ENCODE measurements around the gene PSTK.

Gene PSTK, protein sequence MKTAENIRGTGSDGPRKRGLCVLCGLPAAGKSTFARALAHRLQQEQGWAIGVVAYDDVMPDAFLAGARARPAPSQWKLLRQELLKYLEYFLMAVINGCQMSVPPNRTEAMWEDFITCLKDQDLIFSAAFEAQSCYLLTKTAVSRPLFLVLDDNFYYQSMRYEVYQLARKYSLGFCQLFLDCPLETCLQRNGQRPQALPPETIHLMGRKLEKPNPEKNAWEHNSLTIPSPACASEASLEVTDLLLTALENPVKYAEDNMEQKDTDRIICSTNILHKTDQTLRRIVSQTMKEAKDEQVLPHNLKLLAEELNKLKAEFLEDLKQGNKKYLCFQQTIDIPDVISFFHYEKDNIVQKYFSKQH
- total RNA-seq = 5.0 to 9.5 (median 6.8) reads per million in 9 experiments

DNA sequence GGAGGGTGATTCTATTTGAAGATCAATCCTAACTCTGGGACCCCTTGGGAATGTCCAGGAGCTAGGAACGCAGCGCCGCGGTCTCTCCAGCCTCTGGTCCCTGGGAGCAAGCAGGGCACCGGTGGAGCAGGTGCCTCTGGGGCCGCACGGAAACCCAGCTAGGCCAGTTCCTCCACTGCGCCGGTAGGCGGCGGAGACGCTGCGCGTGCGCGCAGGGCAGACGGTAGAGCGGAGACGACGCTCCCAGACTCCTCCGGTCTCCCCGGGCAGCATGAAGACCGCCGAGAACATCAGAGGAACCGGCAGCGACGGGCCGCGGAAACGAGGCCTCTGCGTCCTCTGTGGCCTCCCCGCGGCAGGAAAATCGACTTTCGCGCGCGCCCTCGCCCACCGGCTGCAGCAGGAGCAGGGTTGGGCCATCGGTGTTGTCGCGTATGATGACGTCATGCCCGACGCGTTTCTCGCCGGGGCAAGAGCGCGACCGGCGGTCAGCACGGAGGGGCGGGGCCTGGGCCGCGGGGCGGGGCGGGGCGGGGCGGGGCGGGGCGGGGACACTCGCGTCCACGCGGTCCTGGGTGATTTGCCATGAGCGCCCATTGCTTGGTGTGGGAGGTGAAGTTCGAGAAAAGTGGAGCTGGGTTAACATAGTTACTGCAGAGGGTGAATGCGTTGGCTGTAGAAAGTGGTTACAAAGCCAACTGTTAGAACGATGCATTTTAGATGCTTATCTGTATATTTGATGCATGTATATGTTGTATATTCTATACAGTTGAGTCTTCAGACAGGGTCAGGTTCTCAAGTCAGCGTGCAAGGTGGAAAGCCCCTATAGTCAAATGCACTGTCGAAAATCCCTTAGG lies at the start of gene PSTK:
PSTK (plus strand) TSS at position 193 of the 857 bp plus-strand sequence; CDS start at position 272, 79 bp downstream.
- Mint-ChIP-seq H3K4me3 (peak within 1 kb of the TSS; percentile 90 to 92), H3K4me1 (ENCODE audit: low read depth in 2 of 2) (peaks cover 8 to 19% of the 10 kb centered on the region in 2 donors), H3K9me3 (no peaks in the 10 kb centered on the region), H3K27ac (peak within 1 kb of the TSS; percentile 97), H3K36me3 (ENCODE audit: insufficient read depth) (peaks cover 25% of the 10 kb centered on the region), H3K27me3 (no peaks in the 10 kb centered on the region)
- ATAC-seq (replicated peaks) = peak; percentile 93
- DNase-seq = peak; percentile 84 to 86 (median 85)

DNA sequence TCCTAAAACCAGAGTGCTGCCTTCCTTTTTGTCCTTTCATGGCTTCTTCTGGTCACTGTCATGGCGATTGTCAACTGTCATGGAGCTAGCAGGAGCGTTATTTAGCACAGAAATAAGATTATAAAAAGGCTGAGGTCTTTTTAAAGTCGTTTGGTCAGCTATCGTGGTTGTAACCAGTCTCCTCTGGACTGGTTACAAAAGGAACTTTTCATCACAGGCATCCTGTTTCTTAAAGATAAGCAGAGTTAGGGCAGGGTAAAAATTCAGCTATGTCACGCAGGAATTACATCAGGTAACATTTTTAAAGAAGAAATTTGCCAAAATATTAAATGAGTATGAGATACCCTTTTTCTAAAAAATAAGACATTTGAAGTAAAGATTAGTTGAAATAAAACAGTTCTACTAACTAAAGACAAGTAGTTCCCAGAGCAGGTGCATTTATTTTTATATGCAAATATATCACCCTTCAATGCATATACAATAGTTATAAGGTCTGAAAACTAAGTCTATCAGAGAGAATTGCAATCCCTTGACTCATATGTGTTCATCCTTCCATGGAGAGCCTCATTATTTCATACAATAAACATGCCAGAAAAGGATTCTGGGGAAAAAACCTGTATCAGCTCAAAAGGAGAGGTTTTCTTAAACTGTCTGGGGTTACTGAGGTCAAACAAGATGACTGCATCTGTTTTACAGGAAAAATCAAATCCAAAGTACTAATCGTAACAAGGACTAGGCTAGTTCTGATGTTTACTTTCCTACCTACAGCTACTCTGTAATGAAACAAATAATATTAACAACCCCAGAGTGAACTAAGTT lies 48.9 kb upstream of the PSTK start:
- H3K4me3 Mint-ChIP-seq = no peak overlapping the region
- DNase-seq = no peak
- H3K27ac Mint-ChIP-seq = no peak overlapping the region
- no peak for ATAC-seq (replicated peaks)
- peaks cover under 1% of the 10 kb centered on the region for H3K36me3 Mint-ChIP-seq (ENCODE audit: insufficient read depth)
- H3K4me1 Mint-ChIP-seq (ENCODE audit: low read depth in 2 of 2) = no peaks in the 10 kb centered on the region
- H3K9me3 Mint-ChIP-seq = no peaks in the 10 kb centered on the region
- H3K27me3 Mint-ChIP-seq = no peaks in the 10 kb centered on the region

DNA sequence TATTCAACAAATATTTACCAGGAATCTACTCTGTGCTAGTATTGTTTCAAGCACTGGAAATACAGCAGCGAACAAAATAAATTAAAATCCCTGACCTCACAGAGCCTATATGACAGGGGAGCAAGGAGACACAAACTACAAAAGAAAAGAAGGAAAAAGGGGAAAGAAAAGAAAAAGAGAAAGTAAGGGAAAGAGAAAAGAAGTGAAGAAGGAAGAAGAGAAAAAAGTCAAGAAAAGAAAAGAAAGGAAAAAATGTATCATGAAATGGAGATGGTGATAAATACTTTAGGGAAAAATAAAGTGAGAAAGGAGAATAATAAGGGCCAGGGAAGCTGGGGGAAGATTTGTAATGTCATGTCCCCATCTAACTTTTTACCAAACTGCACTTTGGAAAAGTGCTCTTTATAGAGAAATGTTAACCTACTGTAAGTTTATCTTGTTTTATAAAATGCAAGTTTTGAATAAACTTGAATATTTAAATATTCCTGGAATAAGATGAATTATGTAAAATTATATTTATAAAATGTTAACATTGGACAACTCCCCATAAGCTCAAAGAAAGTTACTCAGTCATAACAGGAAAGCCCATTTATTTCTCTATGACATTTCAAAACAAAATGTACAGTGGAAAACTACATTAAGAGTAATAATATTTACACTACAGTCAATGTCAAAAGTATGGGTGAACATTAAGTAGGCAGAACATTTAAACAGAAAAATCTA lies 40.9 kb upstream of the PSTK start:
- Mint-ChIP-seq H3K4me3 (no peak overlapping the region), H3K27ac (no peak overlapping the region), H3K4me1 (ENCODE audit: low read depth in 2 of 2) (no peaks in the 10 kb centered on the region), H3K27me3 (no peaks in the 10 kb centered on the region), H3K9me3 (no peaks in the 10 kb centered on the region), H3K36me3 (ENCODE audit: insufficient read depth) (peaks cover 8% of the 10 kb centered on the region)
- ATAC-seq (replicated peaks) (no peak), DNase-seq (no peak)

DNA sequence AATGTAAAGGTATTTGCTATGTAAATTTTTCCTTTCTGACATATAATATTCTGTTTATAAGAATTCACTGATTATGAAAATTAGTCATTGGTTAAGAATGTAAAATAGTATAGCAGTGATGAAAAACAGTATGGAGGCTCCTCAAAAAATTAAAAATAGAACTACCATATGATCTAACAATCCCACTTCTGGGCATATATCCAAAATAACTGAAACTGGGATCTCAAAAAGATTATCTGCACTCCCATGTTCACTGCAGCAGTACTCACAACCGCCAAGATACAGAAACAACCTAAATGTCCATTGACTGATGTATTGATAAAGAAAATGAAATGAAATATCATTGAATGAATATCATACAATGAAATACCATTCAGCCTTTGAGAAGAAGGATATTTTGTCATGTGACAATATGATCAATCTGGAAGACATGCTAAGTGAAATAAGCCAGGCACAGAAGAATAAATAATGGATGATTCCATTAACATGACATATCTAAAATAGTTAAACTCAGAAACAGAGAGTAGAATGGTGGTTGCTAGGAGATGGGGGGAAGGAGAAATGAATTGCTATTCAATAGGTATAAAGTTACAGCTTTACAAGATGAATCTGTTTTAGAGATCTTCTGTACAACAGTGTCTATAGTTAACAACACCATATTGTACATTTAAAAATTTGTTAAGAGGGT lies 40.2 kb upstream of the PSTK start:
- no peaks in the 10 kb centered on the region for H3K4me1 Mint-ChIP-seq (ENCODE audit: low read depth in 2 of 2)
- ATAC-seq (replicated peaks) (no peak), DNase-seq (no peak)
- no peaks in the 10 kb centered on the region for H3K27me3 Mint-ChIP-seq
- H3K9me3 Mint-ChIP-seq = no peaks in the 10 kb centered on the region
- no peak overlapping the region for H3K4me3 Mint-ChIP-seq
- peaks cover 8% of the 10 kb centered on the region for H3K36me3 Mint-ChIP-seq (ENCODE audit: insufficient read depth)
- no peak overlapping the region for H3K27ac Mint-ChIP-seq

DNA sequence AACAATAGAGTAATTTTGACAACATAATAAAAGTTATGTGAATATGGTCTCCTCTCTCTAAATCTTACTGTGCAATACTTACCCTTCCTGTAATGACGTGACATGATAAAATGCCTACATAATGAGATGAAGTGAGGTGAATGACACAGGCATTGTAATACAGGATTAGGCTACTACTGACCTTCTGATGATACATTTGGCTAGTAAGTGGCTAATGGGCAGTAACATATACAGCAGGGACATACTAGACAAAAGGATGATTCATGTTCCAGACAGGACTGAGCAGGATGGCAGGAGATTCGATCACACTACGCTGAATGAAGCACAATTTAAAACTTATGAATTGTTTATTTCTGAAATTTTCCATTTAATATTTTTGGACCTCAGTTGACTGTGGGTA lies 30.9 kb upstream of the PSTK start:
- Mint-ChIP-seq H3K9me3 (peaks cover 0 to 2% of the 10 kb centered on the region in 2 donors), H3K27ac (no peak overlapping the region), H3K4me3 (no peak overlapping the region), H3K27me3 (no peaks in the 10 kb centered on the region), H3K4me1 (ENCODE audit: low read depth in 2 of 2) (peaks cover 19 to 30% of the 10 kb centered on the region in 2 donors), H3K36me3 (ENCODE audit: insufficient read depth) (peaks cover 9% of the 10 kb centered on the region)
- no peak for ATAC-seq (replicated peaks)
- DNase-seq = no peak

DNA sequence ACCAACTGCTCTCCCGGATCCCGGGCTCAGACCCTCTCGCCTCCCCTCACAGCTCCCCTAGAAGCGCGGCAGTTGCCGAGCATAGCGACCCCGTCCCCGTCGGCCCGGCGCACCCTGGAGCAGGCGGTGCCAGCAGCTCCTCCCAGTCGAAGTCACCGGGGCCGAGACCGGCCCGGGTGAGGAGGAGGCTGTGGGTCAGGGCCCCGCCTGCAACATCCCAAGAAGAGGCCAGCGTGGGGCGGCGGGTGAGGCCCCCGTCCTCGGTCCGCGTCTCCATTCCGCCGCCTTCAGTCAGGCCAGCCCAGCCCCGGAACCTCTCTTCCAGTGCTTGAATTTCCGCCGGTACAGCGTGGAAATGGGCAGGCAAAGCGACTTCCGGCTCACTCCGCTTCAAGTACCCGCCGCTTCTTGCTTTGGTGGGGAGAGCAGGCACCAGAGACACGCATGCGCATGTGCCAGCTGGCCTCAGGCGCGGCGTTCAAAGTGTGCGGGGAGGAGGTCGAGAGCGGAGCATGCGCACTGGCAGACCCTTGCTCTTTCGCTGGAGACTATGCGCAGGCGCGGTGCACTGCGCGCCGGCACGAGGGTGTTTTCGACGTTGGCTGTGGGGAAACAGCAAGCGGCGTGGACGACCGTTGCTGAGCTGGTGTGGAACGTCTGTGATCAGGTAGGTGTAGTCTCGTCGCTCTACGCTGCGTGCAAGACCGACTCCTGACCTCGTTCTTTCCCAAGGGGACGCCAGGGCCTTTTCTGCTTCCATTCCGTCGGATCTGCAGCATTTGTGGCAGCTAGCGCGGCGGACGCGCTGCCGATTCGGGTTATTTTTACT lies 26.1 kb upstream of the PSTK start, which contains the start of gene C10orf88:
C10orf88 (minus strand) TSS at position 326 of the 829 bp plus-strand sequence; CDS start at position 277, 49 bp downstream.
- ATAC-seq (replicated peaks) = peak; percentile 96
- Mint-ChIP-seq H3K36me3 (ENCODE audit: insufficient read depth) (peaks cover 6% of the 10 kb centered on the region), H3K27ac (peak within 1 kb of the TSS; percentile 70 to 95), H3K4me3 (peak within 1 kb of the TSS; percentile 78 to 92), H3K9me3 (peaks cover 0 to 3% of the 10 kb centered on the region in 2 donors), H3K4me1 (ENCODE audit: low read depth in 2 of 2) (peaks cover 20 to 28% of the 10 kb centered on the region in 2 donors), H3K27me3 (no peaks in the 10 kb centered on the region)
- DNase-seq = peak; percentile 91 to 94 (median 93)

DNA sequence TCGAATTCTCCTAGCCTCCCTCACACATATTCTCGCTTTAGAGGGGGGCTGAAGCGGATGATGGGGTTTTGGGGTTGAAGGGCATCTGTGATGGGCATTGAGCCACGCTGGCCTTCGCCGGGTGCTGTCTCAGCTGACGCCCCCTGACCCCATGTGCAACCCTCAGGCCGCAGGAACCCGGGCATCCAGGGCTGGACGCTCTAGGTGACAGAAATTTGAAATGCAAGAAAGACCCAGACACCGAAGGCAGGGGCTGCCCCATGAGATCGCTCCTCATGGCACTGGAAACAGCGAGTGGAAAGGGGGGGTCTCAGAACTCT lies 25.5 kb upstream of the PSTK start:
- peak overlapping the region; percentile 78 to 92 for H3K4me3 Mint-ChIP-seq

DNA sequence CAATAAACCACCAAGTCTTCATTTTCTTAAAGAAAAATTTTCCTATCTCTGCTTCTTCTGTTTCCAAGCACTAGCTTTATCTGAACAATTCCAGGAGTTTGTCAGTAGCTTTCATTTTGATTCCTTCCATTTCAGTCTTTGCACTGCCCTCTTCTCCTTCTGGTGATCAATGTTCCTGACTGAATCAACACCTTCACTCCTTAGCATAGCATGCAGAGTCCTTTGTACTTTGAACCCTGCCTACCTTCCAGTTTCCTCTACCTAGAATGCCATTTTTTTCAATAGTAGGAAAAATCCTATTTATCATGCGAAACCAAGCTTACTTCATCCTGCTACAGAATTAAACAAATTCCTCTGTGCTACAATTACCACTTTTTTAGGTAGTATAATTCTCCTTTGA lies 24.3 kb upstream of the PSTK start:
- peaks cover 0 to 3% of the 10 kb centered on the region in 2 donors for H3K9me3 Mint-ChIP-seq
- peaks cover 18 to 23% of the 10 kb centered on the region in 2 donors for H3K4me1 Mint-ChIP-seq (ENCODE audit: low read depth in 2 of 2)
- H3K4me3 Mint-ChIP-seq = no peak overlapping the region
- ATAC-seq (replicated peaks) (no peak), DNase-seq (no peak)
- H3K27ac Mint-ChIP-seq = no peak overlapping the region
- no peaks in the 10 kb centered on the region for H3K27me3 Mint-ChIP-seq
- H3K36me3 Mint-ChIP-seq (ENCODE audit: insufficient read depth) = peaks cover 6% of the 10 kb centered on the region

More for the DNA sequence above, 25.5 kb upstream of the PSTK start:
- ATAC-seq (replicated peaks) = no peak
- Mint-ChIP-seq H3K4me1 (ENCODE audit: low read depth in 2 of 2) (peaks cover 20 to 28% of the 10 kb centered on the region in 2 donors), H3K27ac (no peak overlapping the region), H3K9me3 (peaks cover 0 to 3% of the 10 kb centered on the region in 2 donors), H3K36me3 (ENCODE audit: insufficient read depth) (peaks cover 6% of the 10 kb centered on the region), H3K27me3 (no peaks in the 10 kb centered on the region)
- DNase-seq = no peak

DNA sequence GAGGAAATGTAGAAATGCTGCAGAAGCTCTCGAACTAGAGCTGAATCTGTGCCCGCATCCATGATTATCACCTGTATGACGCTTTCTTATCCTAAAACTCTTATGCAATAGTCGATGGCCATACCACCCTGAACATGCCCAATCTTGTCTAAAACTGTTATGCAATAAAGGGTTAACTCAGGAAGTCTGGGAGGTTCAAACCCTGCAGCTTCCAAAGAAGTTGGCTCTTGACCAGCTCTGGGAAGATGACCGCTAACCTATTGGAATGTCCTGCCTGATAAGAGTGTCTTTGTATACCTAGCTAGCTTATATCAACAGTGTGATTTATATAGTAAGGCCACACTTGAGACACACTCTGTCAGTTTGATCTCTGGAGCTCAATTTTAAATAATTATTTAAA lies 22.7 kb upstream of the PSTK start:
- H3K27me3 Mint-ChIP-seq = peaks cover 6 to 9% of the 10 kb centered on the region in 2 donors

DNA sequence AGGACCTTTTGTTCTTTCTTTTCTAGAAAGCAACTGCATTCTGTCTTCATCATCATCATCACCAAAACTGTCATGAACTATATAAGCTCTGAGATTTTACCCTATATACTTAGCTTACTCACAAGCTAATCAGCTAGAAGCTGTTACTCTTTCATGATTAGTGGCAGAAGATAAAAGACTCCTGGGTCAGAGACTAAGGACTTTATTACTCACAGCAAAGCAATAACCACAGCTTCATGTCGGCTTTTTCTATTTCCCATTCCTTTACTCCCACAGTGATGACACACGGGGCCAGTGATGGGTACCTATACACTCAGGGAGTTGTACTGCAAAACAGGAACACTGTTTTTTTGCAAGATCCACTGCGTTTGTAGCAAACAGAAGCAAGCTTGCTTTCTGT lies 17.8 kb upstream of the PSTK start:
- Mint-ChIP-seq H3K4me3 (no peak overlapping the region), H3K4me1 (ENCODE audit: low read depth in 2 of 2) (no peaks in the 10 kb centered on the region), H3K27ac (no peak overlapping the region), H3K36me3 (ENCODE audit: insufficient read depth) (no peaks in the 10 kb centered on the region), H3K27me3 (peaks cover 25 to 50% of the 10 kb centered on the region in 2 donors), H3K9me3 (peaks cover 0 to 16% of the 10 kb centered on the region in 2 donors)
- ATAC-seq (replicated peaks) = no peak
- no peak for DNase-seq

More for the DNA sequence above, 22.7 kb upstream of the PSTK start:
- Mint-ChIP-seq H3K9me3 (peaks cover 0 to 3% of the 10 kb centered on the region in 2 donors), H3K27ac (no peak overlapping the region), H3K36me3 (ENCODE audit: insufficient read depth) (peaks cover 6% of the 10 kb centered on the region), H3K4me1 (ENCODE audit: low read depth in 2 of 2) (peaks cover 18% of the 10 kb centered on the region in 2 donors), H3K4me3 (no peak overlapping the region)
- no peak for ATAC-seq (replicated peaks)
- DNase-seq = no peak

DNA sequence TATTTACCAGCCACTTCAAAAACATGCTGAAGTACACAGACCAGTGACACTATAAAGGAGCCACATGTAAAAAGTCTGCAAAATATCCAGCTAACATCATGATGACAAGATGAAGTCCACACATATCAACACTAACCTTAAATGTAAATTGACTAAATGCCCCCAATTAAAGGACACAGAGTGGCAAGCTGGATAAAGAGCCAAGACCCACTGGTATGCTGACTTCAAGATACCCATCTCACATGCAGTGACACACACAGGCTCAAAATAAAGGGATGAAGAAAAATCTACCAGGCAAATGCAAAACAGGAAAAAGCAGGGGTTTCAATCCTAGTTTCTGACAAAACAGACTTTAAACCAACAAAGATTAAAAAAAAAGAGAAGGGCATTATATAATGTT lies 13.3 kb upstream of the PSTK start:
- H3K9me3 Mint-ChIP-seq = peaks cover 0 to 30% of the 10 kb centered on the region in 2 donors
- H3K27me3 Mint-ChIP-seq = peaks cover 27 to 75% of the 10 kb centered on the region in 2 donors

More for the DNA sequence above, 13.3 kb upstream of the PSTK start:
- no peaks in the 10 kb centered on the region for H3K36me3 Mint-ChIP-seq (ENCODE audit: insufficient read depth)
- H3K4me1 Mint-ChIP-seq (ENCODE audit: low read depth in 2 of 2) = no peaks in the 10 kb centered on the region
- no peak for DNase-seq
- no peak for ATAC-seq (replicated peaks)
- H3K4me3 Mint-ChIP-seq = no peak overlapping the region
- H3K27ac Mint-ChIP-seq = no peak overlapping the region

Measured in effector memory CD8-positive, alpha-beta T cell (primary cell).